Mesendoderm (in vitro differentiated cells): ENCODE measurements around the gene TRDN.
"Not testable (repeated sequence)": the region's sequence is repeated elsewhere in the genome, so short reads cannot be mapped to it uniquely, and the experiment has no call there.

Source experiments
- DNase-seq: peaks from one replicate; pipeline ENCODE4 v3.0.0; 2013
- H2AK5ac ChIP-seq: 2 replicates; pipeline ENCODE4 v1.6.1; 2013; ENCODE audit warnings: low read length, inconsistent platforms
- H2BK120ac ChIP-seq: 2 replicates; pipeline ENCODE4 v1.6.1; 2013; ENCODE audit warnings: low read depth, mild to moderate bottlenecking, low read length, moderate library complexity, mixed read lengths
- H2BK15ac ChIP-seq: replicated peaks from 2 replicates; pipeline ENCODE4 v1.6.1; 2013; ENCODE audit warnings: low read depth, mild to moderate bottlenecking, moderate library complexity
- H2BK5ac ChIP-seq: 2 replicates; pipeline ENCODE4 v1.6.1; 2013; ENCODE audit warnings: low read length, inconsistent platforms
- H3K18ac ChIP-seq: 2 replicates; pipeline ENCODE4 v1.6.1; 2013; ENCODE audit warnings: mild to moderate bottlenecking, low read length, mixed read lengths
- H3K23ac ChIP-seq: one replicate; pipeline ENCODE4 v1.6.1; 2013; ENCODE audit warnings: low read length
- H3K27ac ChIP-seq: 2 replicates; pipeline ENCODE4 v1.5.1; 2013; ENCODE audit warnings: low read depth, mild to moderate bottlenecking, inconsistent platforms, low read length, moderate library complexity
- H3K27me3 ChIP-seq: 2 replicates; pipeline ENCODE4 v1.6.1; 2013; ENCODE audit warnings: low read length, control low read depth, mild to moderate bottlenecking, inconsistent platforms; ENCODE audit not compliant: insufficient read depth, poor library complexity
- H3K36me3 ChIP-seq: 2 replicates; pipeline ENCODE4 v1.6.1; 2013; ENCODE audit warnings: low read length, inconsistent platforms; ENCODE audit not compliant: control insufficient read depth, insufficient read depth
- H3K4ac ChIP-seq: one replicate; pipeline ENCODE4 v1.6.1; 2013; ENCODE audit warnings: low read depth, mild to moderate bottlenecking, low read length, moderate library complexity
- H3K4me1 ChIP-seq: 2 replicates; pipeline ENCODE4 v1.6.1; 2013; ENCODE audit warnings: low read depth, low read length, inconsistent platforms; ENCODE audit not compliant: control insufficient read depth
- H3K4me2 ChIP-seq: 2 replicates; pipeline ENCODE4 v1.6.1; 2013; ENCODE audit warnings: low read length
- H3K4me3 ChIP-seq: 2 replicates; pipeline ENCODE4 v1.5.1; 2013; ENCODE audit warnings: mild to moderate bottlenecking, low read length
- H3K56ac ChIP-seq: one replicate; pipeline ENCODE4 v1.6.1; 2013; ENCODE audit warnings: low read length
- H3K79me1 ChIP-seq: 2 replicates; pipeline ENCODE4 v1.6.1; 2013; ENCODE audit warnings: low read length, inconsistent platforms
- H3K79me2 ChIP-seq: 2 replicates; pipeline ENCODE4 v1.6.1; 2013; ENCODE audit warnings: mild to moderate bottlenecking, low read length; ENCODE audit not compliant: control insufficient read depth, insufficient read depth
- H3K9ac ChIP-seq: 2 replicates; pipeline ENCODE4 v1.6.1; 2013; ENCODE audit warnings: low read length, inconsistent platforms
- H4K5ac ChIP-seq: one replicate; pipeline ENCODE4 v1.6.1; 2013; ENCODE audit warnings: low read length
- H4K8ac ChIP-seq: one replicate; pipeline ENCODE4 v1.6.1; 2013; ENCODE audit warnings: low read depth, mild to moderate bottlenecking, control low read depth, low read length, moderate library complexity
- WGBS: extraction: QIAGEN DNeasy Blood & Tissue Kit; methylation state at CpG from one replicate; pipeline ENCODE4 v1.1.7; 2013; ENCODE audit warnings: low lambda C conversion rate, missing lambda C conversion rate; ENCODE audit not compliant: insufficient coverage; ENCODE audit errors: extremely low coverage; 5-methylcytosine and 5-hydroxymethylcytosine counted together

Gene TRDN

DNA sequence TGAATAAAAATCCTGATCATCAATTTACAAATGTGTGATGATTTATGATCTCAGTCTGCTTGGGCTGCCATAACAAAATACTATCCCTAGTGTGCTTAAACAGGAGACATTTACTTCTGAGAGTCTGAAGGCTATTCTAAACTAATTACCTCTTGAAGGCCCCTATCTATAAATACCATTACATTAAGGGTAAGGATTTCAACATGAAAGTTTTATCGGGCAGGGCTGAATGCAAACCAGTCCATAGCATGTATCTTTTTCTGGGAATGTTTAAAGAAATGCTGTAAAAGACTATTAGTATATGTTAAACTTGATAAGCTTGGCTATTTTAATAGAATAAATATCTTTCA is 48.2 kb downstream of the TRDN start:
- no peaks in the 10 kb centered on the region for H3K27me3 ChIP-seq
- H3K27ac ChIP-seq = peak overlapping the region; percentile 90
- peaks cover 3% of the 10 kb centered on the region for H3K4me1 ChIP-seq
- no peak overlapping the region for H3K4me3 ChIP-seq
- H2BK5ac ChIP-seq = peak overlapping the region; percentile 99
- no peaks in the 10 kb centered on the region for H3K36me3 ChIP-seq
- peaks cover 7% of the 10 kb centered on the region for H3K79me2 ChIP-seq
- H4K5ac ChIP-seq = no peak overlapping the region
- no peak overlapping the region for H3K23ac ChIP-seq
- no CpG with 5 or more reads among the region's 1 CpG for WGBS
- no peak overlapping the region for H2BK120ac ChIP-seq
- DNase-seq = no peak
- H4K8ac ChIP-seq = no peak overlapping the region
- H3K9ac ChIP-seq = no peak overlapping the region
- H3K79me1 ChIP-seq = no peaks in the 10 kb centered on the region
- no peak overlapping the region for H2BK15ac ChIP-seq
- H3K18ac ChIP-seq = no peak overlapping the region
- no peak overlapping the region for H3K4ac ChIP-seq
- no peak overlapping the region for H3K4me2 ChIP-seq
- no peak overlapping the region for H2AK5ac ChIP-seq
- peak overlapping the region; percentile 57 for H3K56ac ChIP-seq

GRCh38 chr6:123587838-123588545 is 48.8 kb downstream of the TRDN start:
- Histone ChIP-seq H3K79me2 (peaks cover 7% of the 10 kb centered on the region), H3K27me3 (no peaks in the 10 kb centered on the region), H3K4me2 (no peak overlapping the region), H3K18ac (no peak overlapping the region), H3K79me1 (no peaks in the 10 kb centered on the region), H4K8ac (no peak overlapping the region), H2BK5ac (peak overlapping the region; percentile 84), H2BK120ac (no peak overlapping the region), H3K27ac (peak overlapping the region; percentile 90), H3K9ac (no peak overlapping the region), H3K4me1 (peaks cover 3% of the 10 kb centered on the region), H3K4me3 (no peak overlapping the region), H3K23ac (no peak overlapping the region), H4K5ac (no peak overlapping the region), H2AK5ac (no peak overlapping the region), H3K36me3 (no peaks in the 10 kb centered on the region), H3K4ac (no peak overlapping the region), H3K56ac (peak overlapping the region; percentile 5), H2BK15ac (no peak overlapping the region)
- WGBS = no CpG with 5 or more reads among the region's 4 CpGs
- DNase-seq = peak; percentile 97

DNA sequence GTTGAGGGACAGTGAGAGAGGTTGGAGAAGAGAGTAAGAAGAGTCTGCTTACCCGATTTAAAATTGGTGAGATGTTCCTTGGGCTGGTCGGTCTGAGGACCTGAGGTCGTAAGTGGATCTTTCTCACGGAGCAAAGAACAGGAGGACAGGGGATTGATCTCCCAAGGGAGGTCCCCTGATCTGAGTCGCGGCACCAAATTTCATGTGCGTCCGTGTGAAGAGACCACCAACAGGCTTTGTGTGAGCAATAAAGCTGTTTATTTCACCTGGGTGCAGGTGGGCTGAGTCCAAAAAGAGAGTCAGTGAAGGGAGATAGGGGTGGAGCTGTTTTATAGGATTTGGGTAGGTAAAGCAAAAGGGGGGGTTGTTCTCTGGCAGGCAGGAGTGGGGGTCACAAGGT is 49.3 kb downstream of the TRDN start:
- H3K79me1 ChIP-seq, H3K4me2 ChIP-seq, H3K27me3 ChIP-seq, H2BK15ac ChIP-seq, H3K4me1 ChIP-seq, H3K23ac ChIP-seq, H2AK5ac ChIP-seq, H3K36me3 ChIP-seq, H4K5ac ChIP-seq, H4K8ac ChIP-seq, H2BK120ac ChIP-seq, H3K4ac ChIP-seq, H3K79me2 ChIP-seq: not testable (repeated sequence)
- Histone ChIP-seq H3K9ac (peak overlapping the region; percentile 64), H3K18ac (peak overlapping the region; percentile 78), H3K56ac (peak overlapping the region; percentile 88), H3K27ac (peak overlapping the region; percentile 81), H2BK5ac (peak overlapping the region; percentile 17), H3K4me3 (peak overlapping the region; percentile 17)
- no CpG with 5 or more reads among the region's 8 CpGs for WGBS
- peak; percentile 59 for DNase-seq

DNA sequence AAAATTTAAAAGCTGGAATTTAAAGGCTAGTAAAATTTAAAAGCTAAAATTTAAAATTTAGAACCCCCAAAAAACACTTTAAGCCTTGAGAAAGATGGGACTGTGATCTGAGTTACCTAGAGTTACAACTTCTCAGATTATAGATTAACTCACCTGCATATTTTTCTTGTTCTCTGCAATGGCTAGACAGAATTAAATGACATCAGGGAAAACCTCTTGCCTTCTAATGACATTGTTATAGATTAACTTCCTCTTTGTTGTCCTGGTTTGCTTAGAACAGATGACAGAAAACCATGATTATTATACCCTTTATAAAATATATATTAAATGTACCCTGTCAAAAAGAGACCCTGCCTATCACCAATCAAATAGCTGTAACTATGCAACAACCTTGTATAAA is 56.4 kb downstream of the TRDN start:
- no peak overlapping the region for H3K4me2 ChIP-seq
- H3K23ac ChIP-seq = no peak overlapping the region
- H2AK5ac ChIP-seq = no peak overlapping the region
- no peaks in the 10 kb centered on the region for H3K36me3 ChIP-seq
- peaks cover 5% of the 10 kb centered on the region for H3K79me2 ChIP-seq
- no peak overlapping the region for H3K9ac ChIP-seq
- no peak for DNase-seq
- H3K4me1 ChIP-seq = no peaks in the 10 kb centered on the region
- no peak overlapping the region for H2BK5ac ChIP-seq
- no peak overlapping the region for H4K5ac ChIP-seq
- no peak overlapping the region for H2BK15ac ChIP-seq
- no peak overlapping the region for H3K56ac ChIP-seq
- no peak overlapping the region for H4K8ac ChIP-seq
- no peaks in the 10 kb centered on the region for H3K27me3 ChIP-seq
- no peak overlapping the region for H3K4ac ChIP-seq
- no peak overlapping the region for H3K27ac ChIP-seq
- no peak overlapping the region for H3K18ac ChIP-seq
- no peaks in the 10 kb centered on the region for H3K79me1 ChIP-seq
- H3K4me3 ChIP-seq = no peak overlapping the region
- no peak overlapping the region for H2BK120ac ChIP-seq

DNA sequence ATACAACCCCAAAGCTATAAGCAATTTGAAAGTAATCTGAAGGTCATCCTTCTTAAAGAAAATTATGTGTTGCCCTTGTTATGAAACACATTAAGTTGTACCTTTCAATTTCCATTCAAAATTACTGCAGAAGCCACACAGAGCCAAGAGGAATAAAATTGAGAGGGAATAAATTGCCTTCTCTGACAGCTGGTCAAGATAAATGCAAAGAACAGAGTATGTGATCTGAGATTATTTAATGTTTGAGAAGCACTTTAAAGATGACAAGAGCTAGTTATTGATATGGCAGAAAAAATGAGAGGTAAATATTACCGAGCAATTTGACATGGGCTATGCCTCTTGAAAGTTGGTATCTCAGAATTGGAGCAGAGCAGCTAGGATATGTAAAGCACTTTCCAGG is 61.6 kb downstream of the TRDN start:
- Histone ChIP-seq H2BK15ac (no peak overlapping the region), H2AK5ac (no peak overlapping the region), H3K27ac (no peak overlapping the region), H3K4me2 (no peak overlapping the region), H3K4me1 (no peaks in the 10 kb centered on the region), H3K4ac (no peak overlapping the region), H3K56ac (no peak overlapping the region), H3K9ac (no peak overlapping the region), H4K5ac (no peak overlapping the region), H3K27me3 (no peaks in the 10 kb centered on the region), H2BK5ac (no peak overlapping the region), H3K23ac (no peak overlapping the region), H3K79me2 (no peaks in the 10 kb centered on the region), H2BK120ac (no peak overlapping the region), H3K4me3 (no peak overlapping the region), H3K18ac (no peak overlapping the region), H3K79me1 (no peaks in the 10 kb centered on the region), H3K36me3 (no peaks in the 10 kb centered on the region), H4K8ac (no peak overlapping the region)
- DNase-seq = no peak
- WGBS = no CpG with 5 or more reads among the region's 1 CpG
